ACHN (cell line): ENCODE measurements around the gene IL1R1.

Experiments used
- DNase-seq: peaks from one replicate; pipeline ENCODE4 v3.0.0-alpha.2; 2015
- in situ Hi-C: cut with HindIII; loops from 2 replicates; pipeline ENCODE4 v1.10.0; 2017; ENCODE audit warnings: low sequenced_read_pairs, low pct_ligation_motif_present, low pct_unique_long_range_greater_than_20kb

The IL1R1 gene

GRCh38 chr2:102129082-102129481, 13.5 kb upstream of the IL1R1 start:
- no peak for DNase-seq
- in situ Hi-C loops = no loop called here

DNA sequence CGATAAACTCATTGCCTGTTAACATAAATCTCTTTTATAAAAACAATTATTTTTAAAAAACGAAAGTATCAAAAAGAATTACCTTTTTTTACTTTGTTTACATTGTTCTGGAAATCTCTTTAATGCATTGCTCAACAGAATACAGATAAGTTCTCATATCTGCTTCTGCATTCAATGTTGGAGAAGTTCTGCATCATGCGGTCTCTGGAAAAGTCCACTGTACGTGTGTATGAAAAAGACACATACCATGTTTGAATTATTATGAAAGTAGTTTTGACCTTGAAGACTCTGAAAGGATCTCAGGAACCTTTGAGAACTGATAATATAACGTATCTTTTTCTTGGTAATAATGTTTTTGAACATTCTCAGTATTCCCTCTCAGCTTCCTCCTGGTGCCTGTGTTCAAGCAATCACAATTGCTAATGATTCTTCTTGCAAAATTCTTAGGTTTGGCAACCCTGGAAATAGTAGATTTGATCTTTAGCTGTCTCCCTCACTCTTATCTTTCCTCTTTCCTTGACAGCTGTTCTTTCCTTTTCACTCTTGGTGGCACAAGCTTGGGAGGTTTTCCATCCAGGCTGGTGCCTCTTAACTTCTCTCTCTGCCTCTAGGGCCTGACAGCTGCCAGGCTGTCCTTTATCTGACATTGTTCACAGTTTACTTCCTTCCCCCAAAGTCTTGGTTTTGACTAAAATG, 12.4 kb upstream of the IL1R1 start:
- in situ Hi-C loops = no loop called here
- no peak for DNase-seq

DNA sequence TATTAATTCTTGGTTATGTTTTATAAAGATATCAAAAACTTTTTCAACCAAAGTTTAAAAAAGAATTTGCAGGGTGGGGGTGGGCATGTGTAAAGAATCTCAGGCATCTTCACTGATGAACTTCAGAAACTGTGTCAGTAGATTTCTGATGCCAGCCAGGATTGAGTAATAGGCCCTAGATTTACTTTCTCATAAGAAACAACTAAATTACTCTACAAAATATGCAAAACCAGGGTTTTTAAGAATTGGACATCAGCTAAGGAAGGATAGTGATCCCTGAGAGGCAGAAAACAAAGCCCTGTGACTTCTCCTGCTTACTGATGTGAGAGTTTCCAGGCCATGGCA, 11.9 kb upstream of the IL1R1 start:
- in situ Hi-C loops = no loop called here
- DNase-seq = no peak

DNA sequence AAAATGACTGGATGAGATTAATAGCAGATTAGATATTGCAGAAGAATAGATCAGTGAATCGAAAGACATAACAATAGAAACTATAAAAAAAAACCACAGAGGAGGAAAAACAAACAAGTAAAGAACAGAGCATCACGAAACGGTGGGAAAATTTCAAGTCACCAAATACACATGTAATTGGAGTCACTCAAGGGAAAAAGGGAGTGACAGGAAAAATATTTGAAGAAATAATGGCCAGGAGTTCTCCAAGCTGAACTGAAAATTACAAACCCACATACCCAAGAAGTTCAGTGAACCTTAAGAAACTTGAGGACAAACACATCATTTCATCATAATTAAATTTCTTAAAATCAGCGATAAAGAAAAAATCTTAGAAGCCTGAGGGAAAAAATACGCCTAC, 11.0 kb upstream of the IL1R1 start:
- in situ Hi-C loops = no loop called here
- DNase-seq = no peak

DNA sequence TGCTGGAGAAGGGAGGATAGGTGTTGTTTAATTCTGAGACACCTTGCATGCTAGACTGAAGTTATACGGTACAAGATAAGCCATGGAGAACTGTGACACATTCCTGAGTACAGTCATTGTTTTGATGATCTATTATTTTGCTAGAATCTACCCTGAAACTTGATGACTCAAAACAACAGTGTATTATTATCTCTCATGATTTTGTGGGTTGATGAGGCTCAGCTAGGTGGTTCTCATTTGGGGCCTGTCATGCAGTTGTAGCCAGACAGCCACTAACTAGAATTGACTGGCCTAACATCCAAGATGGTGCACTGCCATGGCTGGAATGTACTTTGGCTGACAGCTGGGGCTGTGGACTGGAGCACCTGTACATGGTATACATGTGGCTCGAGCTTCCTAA, 5.4 kb upstream of the IL1R1 start:
- in situ Hi-C loops = no loop called here
- no peak for DNase-seq

DNA sequence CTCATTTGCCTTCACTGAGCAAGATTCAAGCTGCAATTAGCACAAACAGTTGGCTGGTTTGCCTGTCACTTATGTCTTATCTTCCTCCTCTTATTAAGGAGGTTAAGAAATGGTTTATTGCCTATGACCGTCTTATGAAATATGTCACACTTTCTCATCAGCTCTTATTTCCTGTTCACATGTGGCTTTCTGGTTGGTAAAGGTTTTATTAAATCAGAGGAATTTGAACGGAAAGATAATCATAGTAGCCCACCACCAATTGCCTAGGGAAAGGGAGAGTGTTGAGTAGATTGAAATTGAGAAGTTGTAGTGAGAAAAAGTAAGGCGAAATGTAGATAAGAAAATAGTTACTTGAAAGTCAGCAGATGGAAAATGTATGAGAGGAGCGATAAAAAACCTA, 4.2 kb upstream of the IL1R1 start:
- in situ Hi-C loops = no loop called here
- DNase-seq = no peak

DNA sequence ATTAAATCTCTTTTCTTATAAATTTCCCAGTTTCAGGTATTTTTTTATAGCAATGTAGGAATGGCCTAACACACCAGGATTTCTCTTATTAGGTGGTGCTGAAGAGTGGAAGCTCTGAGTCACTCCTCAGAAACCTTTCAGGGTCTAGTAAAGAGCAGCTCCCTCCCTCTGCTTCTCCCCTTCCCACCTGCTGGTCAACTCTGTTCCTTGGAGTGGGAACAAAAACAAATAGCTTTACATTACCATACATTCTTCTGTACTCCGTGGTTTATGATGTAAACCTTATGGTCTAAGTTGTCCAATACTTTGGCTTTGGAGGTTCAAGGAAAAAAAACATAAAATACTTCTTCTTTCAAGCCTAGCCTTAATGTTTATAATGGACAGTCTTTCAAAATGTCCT, 2.7 kb upstream of the IL1R1 start:
- in situ Hi-C loops = no loop called here

GRCh38 chr2:102140377-102140776, 2.2 kb upstream of the IL1R1 start:
- in situ Hi-C loops = no loop called here
- no peak for DNase-seq

More for the DNA sequence above, 2.7 kb upstream of the IL1R1 start:
- no peak for DNase-seq

DNA sequence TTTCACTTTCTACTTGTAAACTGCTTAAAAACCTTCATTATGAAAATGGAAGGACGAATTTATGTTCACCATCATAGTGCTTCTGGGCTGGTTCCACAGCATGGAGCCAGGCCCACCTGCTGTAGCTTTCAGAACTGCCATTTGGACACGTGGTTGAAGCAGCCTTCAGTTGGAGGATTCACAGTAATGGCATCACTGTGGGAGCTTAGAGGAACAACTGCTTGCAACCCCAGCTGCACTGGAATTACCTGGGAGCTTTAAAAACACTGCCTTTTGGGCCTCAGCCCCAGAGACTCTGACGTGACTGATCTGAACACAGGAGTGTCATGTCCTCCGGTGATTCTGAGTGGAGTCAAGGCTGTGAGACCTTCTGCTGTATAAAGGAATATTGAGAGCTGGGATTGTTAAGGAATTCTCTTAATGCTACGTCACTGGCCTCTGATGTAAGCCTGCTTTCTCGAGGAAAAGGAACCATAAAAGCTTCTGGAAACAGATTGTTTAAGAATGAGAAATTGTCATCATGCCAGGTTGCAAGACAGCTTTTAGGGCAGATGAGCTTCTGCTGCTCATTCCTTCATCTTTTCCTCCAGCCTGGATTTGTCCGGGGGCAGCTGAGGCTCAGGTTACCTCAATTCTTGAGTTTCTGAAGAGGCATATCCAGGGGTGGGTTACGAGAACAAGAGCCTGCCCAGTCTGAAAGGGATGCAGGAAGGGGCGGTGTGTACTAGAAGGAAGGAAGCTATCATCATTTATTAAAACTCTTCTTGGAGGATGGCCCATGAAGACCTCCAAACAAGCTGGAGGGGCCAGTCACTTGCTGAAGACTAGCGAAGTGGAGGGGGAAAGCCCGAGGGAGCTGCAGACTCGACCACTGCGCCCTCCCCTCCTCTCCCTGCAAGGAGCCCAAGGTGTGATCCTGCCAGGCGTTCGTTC, 1.3 kb upstream of the IL1R1 start:
- no peak for DNase-seq
- in situ Hi-C loops = no loop called here

DNA sequence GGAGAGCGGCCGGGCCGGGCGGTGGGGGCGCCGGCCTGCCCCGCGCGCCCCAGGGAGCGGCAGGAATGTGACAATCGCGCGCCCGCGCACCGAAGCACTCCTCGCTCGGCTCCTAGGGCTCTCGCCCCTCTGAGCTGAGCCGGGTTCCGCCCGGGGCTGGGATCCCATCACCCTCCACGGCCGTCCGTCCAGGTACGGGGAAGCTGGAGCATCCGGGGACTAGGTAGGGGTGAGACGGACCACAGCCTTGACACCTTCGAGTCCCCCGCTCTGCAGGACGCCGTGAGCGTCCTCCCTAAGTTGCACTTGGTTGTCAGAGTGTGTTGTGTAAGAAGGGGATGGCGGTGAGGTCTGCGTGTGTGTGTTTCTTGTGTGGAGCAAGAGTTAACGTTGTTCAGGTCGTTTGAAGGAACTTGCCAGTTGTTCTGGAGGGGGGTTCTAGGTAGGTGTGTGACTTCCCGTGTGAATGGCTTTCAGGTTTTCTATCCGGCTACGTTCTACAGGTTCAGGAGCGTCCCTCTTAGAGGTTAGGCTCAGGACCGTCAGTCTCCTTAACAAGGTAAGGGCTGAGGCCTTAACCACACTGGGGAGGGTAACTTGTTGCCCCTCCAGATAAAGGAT, 393 bp downstream of the IL1R1 start:
- in situ Hi-C loops = no loop called here
- no peak for DNase-seq

- in situ Hi-C loops = no loop called here
- DNase-seq = no peak
Observed at GRCh38 chr2:102143450-102143985, 972 bp downstream of the IL1R1 start.

GRCh38 chr2:102144128-102144527, 1.6 kb downstream of the IL1R1 start:
- no peak for DNase-seq
- in situ Hi-C loops = no loop called here

- in situ Hi-C loops = no loop called here
- no peak for DNase-seq
Observed at GRCh38 chr2:102145107-102145506, 2.6 kb downstream of the IL1R1 start.

DNA sequence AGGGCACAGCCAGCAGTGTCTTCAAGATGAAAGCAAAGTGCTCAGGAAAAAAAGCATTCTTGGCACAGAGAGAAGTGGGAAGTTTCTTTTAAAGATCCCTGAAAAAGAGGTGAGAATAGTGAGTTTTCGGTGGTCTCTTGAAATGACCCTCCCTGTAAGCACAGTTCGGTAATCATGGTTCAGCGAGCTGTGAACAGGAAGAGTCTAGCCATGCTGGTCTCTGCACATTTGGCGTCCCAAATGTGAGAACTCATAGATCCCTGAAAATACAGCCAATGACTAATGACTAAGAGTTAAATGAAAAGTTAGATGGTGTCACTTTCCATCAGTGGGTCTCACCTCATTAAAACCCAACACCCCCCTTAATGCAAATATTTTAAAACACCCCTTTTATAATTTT, 3.4 kb downstream of the IL1R1 start:
- no peak for DNase-seq
- in situ Hi-C loops = no loop called here

- in situ Hi-C loops = no loop called here
- DNase-seq = no peak
Observed at GRCh38 chr2:102147935-102148334, 5.4 kb downstream of the IL1R1 start.

- no peak for DNase-seq
- in situ Hi-C loops = no loop called here
Observed at GRCh38 chr2:102149243-102149642, 6.7 kb downstream of the IL1R1 start.

- in situ Hi-C loops = no loop called here
- no peak for DNase-seq
Observed at GRCh38 chr2:102149644-102150455, 7.3 kb downstream of the IL1R1 start.

- in situ Hi-C loops = no loop called here
- no peak for DNase-seq
Observed at GRCh38 chr2:102154364-102154763, 11.8 kb downstream of the IL1R1 start.
